Natural killer cell (primary cell): ENCODE data around the gene SETD3. TPM values are rescaled to one million over a fixed set of nuclear protein-coding genes. Genes with fewer than 3 reads are reported as not detected.
A peak's percentile ranks its signal among the peaks of the same experiment; 100 is the strongest.

Experiments
- ATAC-seq, 3 donors: fragments of 150-1000 bp in 2 of 3; fragments of 200-7000 bp in 1 of 3; cut with Tn5 transposase; 1 replicate in 1 of 3; 2 replicates in 2 of 3; pipeline ENCODE4 v1.10.0; 2021; ENCODE audit warnings: mild to moderate bottlenecking in 2 of 3, moderate library complexity in 2 of 3
- DNase-seq, 2 donors: peaks; one replicate each; pipeline versions ENCODE4 v3.0.0 to v3.0.0-alpha.2; 2013 to 2021; ENCODE audit warnings: mixed read lengths in 1 of 2
- H3K27ac ChIP-seq: one replicate; pipeline ENCODE4 v1.5.1; 2013; ENCODE audit warnings: mild to moderate bottlenecking, low read length
- H3K27me3 ChIP-seq: one replicate; pipeline ENCODE4 v1.6.1; 2013; ENCODE audit warnings: low read length; ENCODE audit not compliant: control insufficient read depth, insufficient read depth
- H3K36me3 ChIP-seq: one replicate; pipeline ENCODE4 v1.6.1; 2013; ENCODE audit warnings: low read length; ENCODE audit not compliant: control insufficient read depth, insufficient read depth
- H3K4me1 ChIP-seq: one replicate; pipeline ENCODE4 v1.6.1; 2013; ENCODE audit warnings: low read length; ENCODE audit not compliant: control insufficient read depth, insufficient read depth
- H3K4me3 ChIP-seq: one replicate; pipeline ENCODE4 v1.5.1; 2013; ENCODE audit warnings: low read length
- H3K9me3 ChIP-seq: one replicate; pipeline ENCODE4 v1.6.1; 2013; ENCODE audit warnings: low read length; ENCODE audit not compliant: control insufficient read depth, insufficient read depth
- H3K27ac Mint-ChIP-seq, 2 donors: one replicate each; pipeline ENCODE4 v1.8.0; 2022; ENCODE audit warnings: mild to moderate bottlenecking in 2 of 2, mixed read lengths in 2 of 2, moderate library complexity in 1 of 2
- H3K27me3 Mint-ChIP-seq, 2 donors: one replicate each; pipeline ENCODE4 v1.8.0; 2022; ENCODE audit warnings: low read depth in 2 of 2, mixed read lengths in 2 of 2
- H3K36me3 Mint-ChIP-seq: one replicate; pipeline ENCODE4 v1.8.0; 2022; ENCODE audit warnings: mixed read lengths
- H3K4me1 Mint-ChIP-seq, 2 donors: one replicate each; pipeline ENCODE4 v1.8.0; 2022; ENCODE audit warnings: mixed read lengths in 2 of 2
- H3K4me3 Mint-ChIP-seq: one replicate; pipeline ENCODE4 v1.8.0; 2022; ENCODE audit warnings: mild to moderate bottlenecking, moderate library complexity, mixed read lengths
- H3K9me3 Mint-ChIP-seq, 2 donors: one replicate each; pipeline ENCODE4 v1.8.0; 2022; ENCODE audit warnings: mixed read lengths in 2 of 2
- CTCF ChIP-seq: fragments of 200-600 bp; IDR thresholded peaks from one replicate; pipeline ENCODE4 v1.8.0; 2022; ENCODE audit warnings: antibody characterized with exemption
- WGBS: methylation state at CpG from one replicate; pipeline ENCODE4 v1.1.7; 2013; ENCODE audit warnings: missing lambda C conversion rate; ENCODE audit not compliant: insufficient coverage; 5-methylcytosine and 5-hydroxymethylcytosine counted together
- intact Hi-C: fragments of 100-400 bp; cut with micrococcal nuclease; formaldehyde crosslinking; loops from one replicate; pipeline ENCODE4 v1.14.2; 2022
- total RNA-seq, 4 donors: library from RNA; stranded (reverse); fragments of 120-200 nt in 1 of 4; gene quantifications; one replicate each; pipeline versions ENCODE4 v1.2.3 to v1.2.4, GENCODE V29; 2013 to 2022

SETD3 gene
- total RNA-seq, 3 donors from 2014 or later (not counting 1 experiment from before 2014, with no cell fraction given) = 111 to 160 (median 137) TPM

GRCh38 chr14:99387880-99388279 lies 92.8 kb downstream of the SETD3 start:
- no peak for TF ChIP-seq CTCF
- DNase-seq (peak; percentile 22 to 44), ATAC-seq (peak in 2 of 3 donors; percentile 70 to 76)
- Histone ChIP-seq H3K4me3 (no peak overlapping the region), H3K4me1 (peaks cover 21% of the 10 kb centered on the region), H3K36me3 (no peaks in the 10 kb centered on the region), H3K9me3 (no peaks in the 10 kb centered on the region), H3K27ac (no peak overlapping the region), H3K27me3 (no peaks in the 10 kb centered on the region)
- no peaks in the 10 kb centered on the region for H3K9me3 Mint-ChIP-seq
- intact Hi-C loops = loop anchor here (10.0 kb wide), 1 partner anchor 323 kb away; no protein-coding TSS in a partner anchor
- WGBS = 0% methylated on average over 1 of the region's 5 CpGs
- no peaks in the 10 kb centered on the region for H3K36me3 Mint-ChIP-seq
- H3K27ac Mint-ChIP-seq = peak overlapping the region; percentile 62 to 74
- H3K4me1 Mint-ChIP-seq = peaks cover 20 to 31% of the 10 kb centered on the region in 2 donors
- H3K27me3 Mint-ChIP-seq = no peaks in the 10 kb centered on the region
- H3K4me3 Mint-ChIP-seq = peak overlapping the region; percentile 65

GRCh38 chr14:99384450-99385417 lies 95.9 kb downstream of the SETD3 start:
- Histone ChIP-seq H3K4me3 (no peak overlapping the region), H3K27me3 (no peaks in the 10 kb centered on the region), H3K27ac (no peak overlapping the region), H3K36me3 (no peaks in the 10 kb centered on the region), H3K9me3 (no peaks in the 10 kb centered on the region), H3K4me1 (peaks cover 44% of the 10 kb centered on the region)
- Mint-ChIP-seq H3K27me3 (no peaks in the 10 kb centered on the region), H3K4me1 (peaks cover 34 to 48% of the 10 kb centered on the region in 2 donors), H3K36me3 (no peaks in the 10 kb centered on the region), H3K27ac (no peak overlapping the region), H3K4me3 (no peak overlapping the region), H3K9me3 (no peaks in the 10 kb centered on the region)
- DNase-seq = no peak
- no peak for ATAC-seq
- TF ChIP-seq CTCF = no peak
- intact Hi-C loops = loop anchor here (10.0 kb wide), 1 partner anchor 320 kb away; no protein-coding TSS in a partner anchor
- 82% methylated on average over 20 of the region's 20 CpGs for WGBS

- DNase-seq (no peak), ATAC-seq (no peak)
- TF ChIP-seq CTCF = no peak
- Mint-ChIP-seq H3K27ac (no peak overlapping the region), H3K27me3 (no peaks in the 10 kb centered on the region), H3K4me3 (no peak overlapping the region), H3K4me1 (peaks cover 34 to 48% of the 10 kb centered on the region in 2 donors), H3K9me3 (no peaks in the 10 kb centered on the region), H3K36me3 (no peaks in the 10 kb centered on the region)
- no peak overlapping the region for H3K27ac ChIP-seq
- peaks cover 40% of the 10 kb centered on the region for H3K4me1 ChIP-seq
- intact Hi-C loops = loop anchor here (10.0 kb wide), 1 partner anchor 319 kb away; no protein-coding TSS in a partner anchor
- WGBS = 88% methylated on average over 36 of the region's 36 CpGs
- H3K27me3 ChIP-seq = no peaks in the 10 kb centered on the region
- H3K9me3 ChIP-seq = no peaks in the 10 kb centered on the region
- no peaks in the 10 kb centered on the region for H3K36me3 ChIP-seq
- no peak overlapping the region for H3K4me3 ChIP-seq
Measured at GRCh38 chr14:99383472-99384449, 96.9 kb downstream of the SETD3 start.
